HT1080 (cell line): ENCODE data around the gene LGALS9C. TPM values are rescaled to one million over a fixed set of nuclear protein-coding genes. Genes with fewer than 3 reads are reported as not detected.
"Not testable (repeated sequence)": the region's sequence is repeated elsewhere in the genome, so short reads cannot be mapped to it uniquely, and the experiment has no call there.

Experiments
- DNase-seq: peaks from one replicate; pipeline ENCODE4 v3.0.0-alpha.2; 2015; ENCODE audit warnings: low read depth
- total RNA-seq: library from RNA; depleted of rRNA; stranded (reverse); fragments of >200 nt; shearing (Covaris generic); gene quantifications from 2 replicates; pipeline ENCODE4 v1.2.3, GENCODE V29; 2014

The LGALS9C gene
- total RNA-seq, 1 experiment from 2014 or later = not detected

DNA sequence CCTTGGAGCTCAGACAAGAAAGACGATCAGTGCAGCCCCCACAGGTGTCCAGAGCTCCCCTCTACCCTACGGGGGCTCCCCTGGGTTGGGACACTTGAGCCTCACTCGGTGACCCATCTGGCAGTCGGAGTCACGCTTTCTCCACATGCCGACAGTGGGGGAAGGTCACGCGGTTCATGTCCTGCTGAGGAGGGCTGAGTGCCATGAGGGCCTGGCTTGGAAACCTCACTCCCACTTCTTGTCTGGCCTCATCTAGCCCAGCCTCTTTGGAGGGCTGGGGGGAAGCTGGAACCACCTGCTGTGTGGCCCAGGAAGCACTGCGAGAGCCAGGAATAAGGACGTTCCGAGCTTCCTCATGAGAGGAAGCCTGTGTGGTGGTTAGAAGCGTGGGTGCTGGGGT, 1.8 kb downstream of the LGALS9C start:
- not testable (repeated sequence) for DNase-seq

DNA sequence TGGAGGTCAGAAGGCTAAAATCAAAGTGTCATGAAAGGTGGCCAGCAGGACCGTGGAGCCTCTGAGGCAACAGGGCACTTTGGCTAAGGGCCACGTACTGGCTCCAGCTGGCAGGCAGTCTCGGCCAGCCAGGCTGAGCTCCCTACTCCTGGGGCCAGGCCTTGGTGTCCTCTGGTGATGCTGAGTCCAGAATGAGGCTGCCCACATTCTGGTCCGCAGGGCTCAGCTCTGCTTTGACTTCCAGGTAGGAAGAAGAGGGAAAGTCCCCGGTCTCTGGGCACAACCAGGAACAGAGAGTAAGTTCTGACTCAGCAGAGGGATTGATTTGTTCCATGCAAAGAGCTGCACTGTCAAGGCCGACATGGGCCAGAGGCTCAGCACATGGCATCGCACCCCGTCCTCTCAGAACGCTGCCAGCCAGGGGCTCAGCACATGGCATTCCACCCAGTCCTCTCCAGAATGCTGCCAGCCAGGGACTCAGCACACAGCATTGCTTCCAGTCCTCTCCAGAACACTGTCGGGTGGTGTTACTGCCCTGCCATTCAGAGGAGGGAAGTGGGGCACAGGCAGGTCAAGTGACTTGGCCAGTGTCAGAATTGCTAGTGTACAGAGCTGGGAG, 2.5 kb downstream of the LGALS9C start:
- DNase-seq = not testable (repeated sequence)

DNA sequence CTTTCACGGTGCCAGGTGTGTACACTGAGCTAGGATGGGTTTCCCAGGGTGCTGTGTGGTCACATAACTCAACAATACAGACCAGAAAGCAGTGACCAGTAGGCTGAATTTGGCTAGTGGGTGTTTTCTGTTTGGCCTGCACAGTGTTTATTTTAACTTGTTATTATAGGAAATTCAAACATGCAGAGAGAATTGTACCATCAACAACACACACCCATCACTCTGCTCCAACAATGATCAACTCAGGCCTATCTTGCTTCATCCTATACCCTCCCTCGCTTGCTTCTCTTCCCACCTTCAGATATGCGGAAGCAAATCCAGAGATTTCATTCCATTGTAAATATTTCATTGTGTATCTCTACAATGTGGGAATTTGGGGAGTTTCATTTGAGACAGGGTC, 5.2 kb downstream of the LGALS9C start:
- DNase-seq = not testable (repeated sequence)

DNA sequence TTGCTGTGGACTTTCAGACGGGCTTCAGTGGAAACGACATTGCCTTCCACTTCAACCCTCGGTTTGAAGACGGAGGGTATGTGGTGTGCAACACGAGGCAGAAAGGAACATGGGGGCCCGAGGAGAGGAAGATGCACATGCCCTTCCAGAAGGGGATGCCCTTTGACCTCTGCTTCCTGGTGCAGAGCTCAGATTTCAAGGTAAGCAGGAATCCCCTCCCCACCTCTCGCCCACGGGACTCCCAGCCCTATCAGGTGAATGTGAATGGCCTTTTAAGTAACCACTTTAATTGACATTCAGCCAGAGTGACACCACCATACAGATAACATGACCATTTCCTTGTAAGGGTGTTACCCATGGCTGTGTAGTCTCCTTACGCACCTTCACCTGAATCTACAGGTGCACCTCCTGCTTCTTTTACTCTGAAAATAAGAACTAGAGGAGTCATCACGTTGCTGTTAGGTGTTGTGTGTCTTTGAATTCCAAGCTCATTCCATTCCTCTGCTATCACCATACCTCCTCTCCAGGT, 9.4 kb downstream of the LGALS9C start:
- not testable (repeated sequence) for DNase-seq

DNA sequence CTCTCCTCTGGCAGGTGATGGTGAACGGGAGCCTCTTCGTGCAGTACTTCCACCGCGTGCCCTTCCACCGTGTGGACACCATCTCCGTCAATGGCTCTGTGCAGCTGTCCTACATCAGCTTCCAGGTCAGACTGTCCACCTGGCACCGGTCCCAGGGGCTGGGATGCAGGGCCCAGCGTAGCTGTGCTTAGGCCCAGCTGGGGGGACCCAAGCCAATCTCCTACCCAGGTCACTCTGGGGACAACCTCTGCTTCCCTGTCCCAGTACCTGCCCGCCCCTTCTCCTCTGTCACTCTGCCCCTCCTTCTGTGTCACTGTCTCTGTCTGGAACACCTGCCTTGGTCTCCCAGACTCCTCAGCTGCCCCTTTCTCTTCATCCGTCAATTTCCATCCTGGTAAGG, 11.0 kb downstream of the LGALS9C start:
- DNase-seq = not testable (repeated sequence)

DNA sequence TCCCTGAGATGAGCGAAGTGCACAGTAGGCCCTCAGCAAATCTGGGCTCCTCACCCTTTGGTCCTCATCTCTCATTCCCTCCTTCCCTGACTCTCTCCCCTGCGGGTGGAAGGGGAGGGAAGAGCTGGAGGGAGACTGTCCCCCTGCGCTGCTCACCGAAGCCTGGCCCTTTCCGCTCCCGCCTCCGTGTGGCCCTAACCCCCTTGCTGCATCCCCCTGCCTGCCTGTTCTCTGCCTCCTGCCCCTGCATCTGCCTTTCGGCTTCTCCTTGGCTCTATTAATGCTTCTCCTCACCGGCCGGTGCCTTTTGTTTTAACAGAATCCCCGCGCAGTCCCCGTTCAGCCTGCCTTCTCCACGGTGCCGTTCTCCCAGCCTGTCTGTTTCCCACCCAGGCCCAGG, 12.0 kb downstream of the LGALS9C start:
- not testable (repeated sequence) for DNase-seq

DNA sequence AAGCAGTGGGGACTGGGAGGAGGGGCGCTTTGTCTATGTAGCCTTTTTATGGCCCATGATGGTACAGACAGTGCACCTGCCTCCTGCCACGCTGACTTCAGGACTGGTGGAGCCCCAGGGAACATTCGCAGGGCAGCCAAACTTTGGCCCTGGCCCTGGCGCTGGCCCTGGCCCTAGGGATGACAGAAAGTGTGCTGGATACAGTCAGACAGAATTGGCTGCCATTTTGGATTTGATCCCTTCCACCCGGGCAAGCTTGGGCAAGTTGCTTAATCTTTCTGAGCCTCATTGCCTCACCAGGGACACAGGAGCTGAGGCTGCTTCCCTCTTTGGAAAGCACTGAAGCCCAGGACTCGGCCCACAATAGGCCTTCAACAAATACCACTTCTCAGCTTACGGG, 13.4 kb downstream of the LGALS9C start:
- not testable (repeated sequence) for DNase-seq

DNA sequence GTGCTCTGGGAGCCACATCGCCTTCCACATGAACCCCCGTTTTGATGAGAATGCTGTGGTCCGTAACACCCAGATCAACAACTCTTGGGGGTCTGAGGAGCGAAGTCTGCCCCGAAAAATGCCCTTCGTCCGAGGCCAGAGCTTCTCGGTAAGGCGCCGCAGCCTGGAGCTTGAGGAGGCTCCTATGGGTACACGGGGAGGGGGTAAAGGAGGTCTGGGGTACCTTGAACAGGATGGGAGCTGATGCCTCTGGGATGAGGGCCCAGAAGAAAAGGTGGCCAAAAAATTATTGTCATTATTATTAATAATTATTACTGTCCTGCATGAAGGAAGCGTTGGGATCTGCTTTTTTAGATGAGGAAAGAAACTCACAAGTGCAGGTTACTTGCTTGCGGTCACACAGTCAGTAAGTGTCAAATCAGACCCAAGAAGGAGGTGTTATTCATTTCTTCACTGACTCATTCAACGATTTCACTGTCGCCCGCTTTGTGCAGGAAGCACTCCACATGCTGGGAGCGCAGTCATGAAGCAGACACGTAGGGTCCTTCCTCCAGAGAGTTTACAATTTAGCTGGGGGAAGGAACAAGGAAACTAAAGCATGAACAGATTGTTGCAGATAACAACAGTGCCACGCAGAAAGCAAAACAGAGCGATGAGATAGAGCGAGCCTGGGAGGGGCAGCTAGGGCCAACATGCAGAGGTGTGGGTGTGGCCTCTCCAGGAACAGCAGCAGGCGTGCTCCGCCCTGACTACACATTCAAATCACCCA, 16.3 kb downstream of the LGALS9C start:
- peak; percentile 63 for DNase-seq

DNA sequence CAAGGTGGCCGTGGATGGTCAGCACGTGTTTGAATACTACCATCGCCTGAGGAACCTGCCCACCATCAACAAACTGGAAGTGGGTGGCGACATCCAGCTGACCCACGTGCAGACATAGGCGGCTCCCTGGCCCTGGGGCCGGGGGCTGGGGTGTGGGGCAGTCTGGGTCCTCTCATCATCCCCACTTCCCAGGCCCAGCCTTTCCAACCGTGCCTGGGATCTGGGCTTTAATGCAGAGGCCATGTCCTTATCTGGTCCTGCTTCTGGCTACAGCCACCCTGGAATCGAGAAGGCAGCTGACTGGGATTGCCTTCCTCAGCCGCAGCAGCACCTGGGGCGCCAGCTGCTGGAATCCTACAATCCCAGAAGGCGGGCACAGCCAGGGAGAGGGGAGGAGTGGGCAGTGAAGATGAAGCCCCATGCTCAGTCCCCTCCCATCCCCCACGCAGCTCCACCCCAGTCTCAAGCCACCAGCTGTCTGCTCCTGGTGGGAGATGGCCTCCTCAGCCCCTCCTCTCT, 17.7 kb downstream of the LGALS9C start:
- not testable (repeated sequence) for DNase-seq

DNA sequence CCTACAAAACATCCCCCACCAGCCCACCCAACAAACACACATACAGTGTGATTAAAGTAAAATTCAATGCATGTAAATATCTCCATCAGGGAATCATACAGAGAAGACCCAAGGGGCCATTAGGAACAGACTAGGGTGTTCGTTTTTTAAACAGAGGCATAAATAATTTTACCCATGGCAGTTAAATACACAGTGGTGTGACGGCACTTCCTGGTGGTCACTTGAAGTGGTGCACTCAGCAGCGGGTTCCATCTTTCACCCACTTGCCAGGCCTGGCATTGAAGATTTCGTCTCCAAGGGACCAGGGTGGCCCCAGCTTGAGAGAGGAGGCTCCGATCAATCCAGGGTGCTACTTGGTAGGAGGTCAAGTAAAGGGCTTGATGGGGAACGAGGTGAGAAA, 20.5 kb downstream of the LGALS9C start:
- not testable (repeated sequence) for DNase-seq

DNA sequence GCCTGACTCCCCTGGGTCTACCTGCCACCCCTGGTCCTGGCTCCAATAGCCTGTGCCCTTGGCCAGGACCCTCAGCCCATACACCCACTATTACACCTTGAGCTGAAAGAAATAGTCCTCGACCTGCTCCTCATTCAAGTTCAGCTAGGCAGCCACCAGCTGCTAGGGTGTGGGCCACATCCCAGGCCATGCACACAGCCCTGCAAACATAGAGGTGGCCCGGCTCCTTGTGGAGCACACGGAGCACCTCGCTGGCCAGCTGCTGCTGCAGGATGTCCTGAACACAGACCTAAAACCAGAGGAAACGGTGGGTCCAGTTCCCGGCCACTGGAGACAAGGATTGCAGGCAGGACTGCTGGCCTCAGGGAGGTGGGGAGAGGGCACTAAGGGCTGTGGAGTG, 22.5 kb downstream of the LGALS9C start:
- DNase-seq = not testable (repeated sequence)

DNA sequence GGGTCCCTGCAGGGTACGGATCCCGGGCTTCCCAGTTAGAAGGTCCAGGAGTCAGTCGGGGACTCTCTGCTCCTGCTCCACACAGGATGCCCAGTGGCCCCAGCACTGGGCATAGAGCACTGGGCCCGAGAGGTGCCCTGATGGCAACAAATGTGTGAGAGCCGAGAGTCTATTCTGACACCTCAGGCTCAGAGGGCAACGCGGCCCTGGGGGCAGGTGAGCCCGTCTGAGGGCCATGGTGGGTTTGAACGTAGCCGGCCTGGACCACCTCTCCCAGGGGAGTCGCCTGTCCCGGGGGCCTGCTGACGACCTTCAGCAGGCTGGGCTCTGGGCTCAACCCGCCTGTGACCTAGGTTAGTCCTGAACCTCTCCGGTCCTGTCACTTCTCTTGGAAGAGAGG, 23.2 kb downstream of the LGALS9C start:
- not testable (repeated sequence) for DNase-seq

DNA sequence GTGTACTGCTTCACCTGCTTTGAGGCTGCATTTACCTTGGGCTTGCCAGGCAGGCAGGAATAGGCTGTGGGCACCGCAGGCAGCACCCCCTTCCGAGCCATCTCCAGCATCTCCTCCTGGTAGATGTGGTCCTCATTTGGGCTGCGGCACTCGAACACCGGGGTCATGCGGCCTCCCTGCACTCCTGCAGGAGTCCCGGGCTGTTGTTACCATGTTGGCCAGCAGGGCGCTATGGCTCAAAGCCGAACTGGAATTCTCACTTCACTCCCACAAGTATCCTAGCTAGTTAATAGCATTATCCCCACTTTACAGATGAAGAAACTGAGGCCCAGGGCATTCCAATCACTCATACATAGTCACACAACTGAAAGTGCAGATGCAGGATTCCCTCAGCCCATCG, 23.7 kb downstream of the LGALS9C start:
- not testable (repeated sequence) for DNase-seq

DNA sequence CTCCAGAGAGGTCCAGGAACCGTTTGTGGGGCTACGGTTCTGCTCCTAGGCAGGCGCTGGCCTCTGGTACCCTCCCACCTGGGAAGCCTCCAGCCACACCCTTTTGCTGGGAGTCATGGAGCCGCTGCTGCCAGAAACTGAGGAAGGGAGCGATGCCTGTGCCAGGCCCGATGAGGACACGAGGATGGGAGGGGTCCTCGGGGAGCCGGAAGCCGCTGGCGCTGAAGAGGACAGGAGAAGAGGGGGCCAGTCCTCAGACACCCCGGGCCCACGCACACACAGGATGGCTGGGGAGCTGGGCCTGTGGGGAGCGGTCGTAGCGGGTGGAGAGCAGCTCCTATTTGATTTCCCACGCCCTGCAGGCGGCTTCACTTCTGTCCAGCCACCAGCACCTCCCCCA, 24.2 kb downstream of the LGALS9C start:
- DNase-seq = not testable (repeated sequence)

DNA sequence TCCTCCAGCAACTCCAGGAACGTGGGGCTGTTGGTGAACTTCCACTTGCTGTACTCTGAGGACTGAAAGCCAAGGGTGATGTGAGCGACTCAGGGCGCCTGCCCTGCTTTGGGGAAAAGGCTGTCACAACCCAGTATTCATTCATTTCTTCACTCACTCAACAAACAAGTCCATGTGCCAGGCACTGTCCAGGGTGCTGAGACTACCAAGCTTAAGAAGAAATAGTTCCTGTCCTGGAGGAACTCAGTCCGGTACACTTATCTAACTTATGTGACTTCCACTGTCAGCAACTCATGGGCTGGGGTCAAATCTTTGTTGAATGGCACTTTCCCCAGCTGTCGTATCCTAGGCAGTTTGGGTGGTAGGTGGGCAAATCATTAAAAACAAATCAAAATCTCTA, 26.6 kb downstream of the LGALS9C start:
- not testable (repeated sequence) for DNase-seq

DNA sequence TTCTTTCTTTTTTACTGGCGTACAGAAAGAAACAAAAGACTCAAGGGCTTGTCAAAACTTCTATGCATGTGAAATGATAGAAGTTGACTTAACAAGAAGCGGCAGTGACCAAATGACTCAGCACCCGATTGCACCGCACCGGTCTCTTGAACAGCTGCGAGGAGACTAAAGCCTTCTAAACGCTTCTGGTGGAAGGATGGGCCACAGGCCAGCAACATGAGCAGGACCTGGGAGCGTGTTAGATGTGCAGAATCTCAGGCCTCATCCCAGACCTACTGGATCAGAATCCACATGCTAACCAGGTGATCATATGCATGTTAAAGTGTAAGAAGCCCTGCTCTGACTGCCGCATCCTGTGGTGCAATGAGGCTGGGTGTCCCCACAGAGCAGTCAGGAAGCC, 31.1 kb downstream of the LGALS9C start:
- DNase-seq = not testable (repeated sequence)

DNA sequence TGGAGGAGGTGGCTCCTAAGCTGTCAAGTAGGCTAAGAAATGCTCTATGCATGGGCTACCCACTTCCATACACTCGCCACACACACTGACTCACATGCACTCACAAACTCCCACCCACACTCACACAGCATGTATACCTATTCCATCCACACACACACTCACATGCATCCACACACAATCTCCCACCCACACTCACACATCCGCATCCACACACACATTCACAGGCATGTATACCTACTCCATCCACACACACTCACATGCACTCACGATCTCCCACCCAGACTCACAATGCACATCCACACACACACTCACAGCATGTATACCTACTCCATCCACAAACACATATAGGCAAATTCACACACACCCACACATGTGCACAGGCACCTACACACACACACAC, 32.1 kb downstream of the LGALS9C start:
- DNase-seq = not testable (repeated sequence)

DNA sequence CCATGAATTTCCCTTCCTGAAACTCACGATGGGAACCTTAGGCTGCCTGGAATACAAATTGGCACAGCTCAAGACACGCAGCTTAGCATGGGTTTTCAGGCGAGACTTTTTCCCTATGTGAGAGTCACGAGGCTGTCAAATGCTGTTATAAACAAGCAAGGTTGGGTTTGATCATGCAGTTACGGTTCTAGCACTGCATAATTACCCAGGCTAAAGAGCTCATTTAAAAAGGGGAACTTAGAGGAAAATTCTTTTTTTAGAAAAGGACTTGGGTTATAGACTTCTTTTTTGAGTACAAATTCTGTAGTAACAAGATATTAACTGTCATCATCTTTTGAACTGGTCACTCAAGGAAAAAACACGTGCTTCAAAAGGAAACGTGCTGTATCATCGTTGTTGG, 44.5 kb downstream of the LGALS9C start:
- not testable (repeated sequence) for DNase-seq

DNA sequence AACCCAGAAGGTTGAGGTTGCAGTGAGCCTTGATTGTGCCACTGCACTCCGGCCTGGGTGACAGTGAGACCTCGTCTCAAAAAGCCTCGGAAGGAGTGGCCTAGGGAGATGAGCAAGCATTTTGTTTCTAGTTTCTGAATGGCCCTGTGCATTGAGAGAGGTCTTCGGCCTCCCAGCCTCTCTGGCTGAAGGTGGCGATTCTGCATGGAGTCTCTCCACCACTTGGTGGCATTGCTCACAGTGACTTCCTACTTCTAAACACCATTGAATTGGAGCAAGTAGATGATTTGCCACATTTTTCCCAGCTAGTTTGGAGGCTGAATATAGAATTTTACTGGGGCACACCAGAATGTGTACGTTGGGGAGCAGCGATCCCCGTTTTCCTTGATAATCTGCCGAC, 48.4 kb downstream of the LGALS9C start:
- not testable (repeated sequence) for DNase-seq

DNA sequence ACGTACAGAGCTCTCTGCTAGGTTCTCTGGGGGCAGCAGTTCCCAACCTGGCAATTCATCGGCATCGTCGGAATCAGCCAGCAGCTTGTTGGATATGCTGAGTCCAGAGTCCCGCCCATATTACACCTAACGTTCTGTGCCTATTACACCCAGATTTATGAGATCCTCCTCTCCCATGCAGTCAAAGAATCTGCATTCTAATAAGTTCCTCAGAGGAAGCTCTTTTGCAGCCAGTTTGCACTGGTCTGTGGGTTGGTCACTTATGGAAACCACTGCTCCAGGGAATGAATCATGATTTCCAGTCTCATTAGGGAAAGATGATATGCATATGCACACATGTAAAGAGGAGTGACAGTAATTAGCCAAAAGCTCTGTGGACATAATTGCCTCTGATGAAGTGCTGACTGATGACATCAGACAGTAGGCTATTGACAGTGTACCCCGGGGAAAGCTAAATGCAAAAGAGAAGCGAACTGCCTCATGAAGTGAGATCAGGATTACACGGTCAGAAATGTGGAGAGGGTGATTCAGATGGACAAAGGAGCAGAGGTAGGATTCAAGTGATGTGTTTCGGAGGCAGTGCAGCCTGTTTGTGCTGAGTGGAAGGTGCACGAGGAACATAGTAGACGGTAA, 49.7 kb downstream of the LGALS9C start:
- not testable (repeated sequence) for DNase-seq

DNA sequence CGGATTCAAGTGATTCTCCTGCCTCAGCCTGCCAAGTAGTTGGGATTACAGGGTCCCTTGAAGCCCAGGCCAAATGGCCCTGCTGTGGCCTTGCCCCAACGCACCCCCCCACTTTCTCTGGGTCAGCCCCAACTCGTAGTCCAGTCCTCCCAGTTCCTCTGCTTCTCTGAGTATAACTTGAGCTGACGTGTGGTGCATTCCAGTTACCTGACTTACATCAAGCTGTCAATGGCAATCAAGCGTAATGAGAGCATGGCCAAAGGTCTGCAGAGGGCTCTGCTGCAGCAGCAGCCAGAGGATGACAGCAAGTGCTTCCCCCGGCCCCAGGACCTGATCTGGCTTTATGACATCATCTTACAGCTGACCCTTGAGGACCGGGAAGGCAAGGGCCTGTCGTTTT, 50.8 kb downstream of the LGALS9C start:
- not testable (repeated sequence) for DNase-seq

DNA sequence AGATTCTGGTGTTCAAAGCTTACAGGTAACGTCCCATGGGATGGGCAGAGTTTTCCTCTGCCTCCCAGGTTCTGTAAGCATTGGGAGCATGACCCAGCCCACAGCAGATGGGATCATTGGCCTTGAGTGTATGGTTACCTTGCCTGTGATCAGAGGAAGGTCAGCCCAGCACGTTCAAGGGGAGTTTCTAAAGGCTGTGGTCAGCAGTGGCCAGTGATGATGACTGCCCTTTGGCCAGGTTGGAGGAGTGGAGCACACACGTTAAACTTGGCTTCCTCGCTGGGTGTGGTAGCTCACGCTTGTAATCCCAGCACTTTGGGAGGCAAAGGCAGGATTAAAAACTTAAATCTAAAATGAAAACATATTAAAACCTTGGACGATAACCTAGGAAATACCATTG, 51.8 kb downstream of the LGALS9C start:
- DNase-seq = not testable (repeated sequence)
